B cell (primary cell): ENCODE data around the gene NT5C. TPM values are rescaled to one million over a fixed set of nuclear protein-coding genes. Genes with fewer than 3 reads are reported as not detected.
A peak's percentile ranks its signal among the peaks of the same experiment; 100 is the strongest.

ENCODE experiments used
- ATAC-seq: fragments of 200-7000 bp; cut with Tn5 transposase; one replicate; pipeline ENCODE4 v1.10.0; 2021; ENCODE audit warnings: low read depth, mild to moderate bottlenecking, moderate number of reproducible peaks, moderate library complexity
- CTCF ChIA-PET: fragments of 350-600 bp; sonication (Branson Sonifier 250); formaldehyde crosslinking; loops from one replicate; lab custom pipeline; 2021; ENCODE audit warnings: antibody characterized with exemption, inconsistent platforms; lab: Charles Lee
- POLR2A ChIA-PET: fragments of 350-600 bp; sonication (Branson Sonifier 250); formaldehyde crosslinking; loops from one replicate; lab custom pipeline; 2021; ENCODE audit warnings: antibody characterized with exemption; lab: Charles Lee
- DNase-seq: peaks from one replicate; pipeline ENCODE4 v3.0.0; 2013
- H2AFZ ChIP-seq: 2 replicates; pipeline ENCODE4 v1.6.1; 2012; ENCODE audit warnings: mild to moderate bottlenecking, low read depth, low read length; ENCODE audit not compliant: insufficient read depth, poor library complexity, severe bottlenecking
- H3K27ac ChIP-seq, 2 donors: 1 replicate in 1 of 2; 2 replicates in 1 of 2; pipeline ENCODE4 v1.5.1; 2012 to 2013; ENCODE audit warnings: low read length in 2 of 2, mild to moderate bottlenecking in 2 of 2, moderate library complexity in 1 of 2
- H3K27me3 ChIP-seq, 4 experiments: fragments of 200-600 bp in 1 of 4; sonication (generic) in 1 of 4; replicated peaks in 1 of 4; 1 replicate in 2 of 4; 2 replicates in 2 of 4; pipeline versions ENCODE4 v1.6.1 to v1.7.0; 2013 to 2016; ENCODE audit warnings: low read length in 3 of 4, mild to moderate bottlenecking in 2 of 4, mixed read lengths in 1 of 4, moderate library complexity in 1 of 4; ENCODE audit not compliant: insufficient read depth in 4 of 4, control insufficient read depth in 3 of 4; ENCODE audit errors: control extremely low read depth in 1 of 4
- H3K36me3 ChIP-seq, 2 experiments: replicated peaks in 1 of 2; 1 replicate in 1 of 2; 2 replicates in 1 of 2; pipeline versions ENCODE4 v1.6.1 to v1.7.1; 2013; ENCODE audit warnings: low read length in 1 of 2; ENCODE audit not compliant: insufficient read depth in 2 of 2, control insufficient read depth in 1 of 2; ENCODE audit errors: control extremely low read depth in 1 of 2, extremely low read depth in 1 of 2
- H3K4me1 ChIP-seq, 2 donors: fragments of 200-600 bp in 1 of 2; sonication (generic) in 1 of 2; 1 replicate in 1 of 2; 2 replicates in 1 of 2; pipeline versions ENCODE4 v1.5.1 to v1.6.1; 2013 to 2017; ENCODE audit warnings: low read length in 2 of 2; ENCODE audit not compliant: control insufficient read depth in 2 of 2, insufficient read depth in 2 of 2
- H3K4me2 ChIP-seq: replicated peaks from 2 replicates; pipeline ENCODE3; 2012; ENCODE audit warnings: mild to moderate bottlenecking, low read depth, low read length; ENCODE audit not compliant: poor library complexity, severe bottlenecking
- H3K4me3 ChIP-seq, 5 experiments: fragments of 200-600 bp in 1 of 5; sonication (generic) in 1 of 5; 1 replicate in 3 of 5; 2 replicates in 2 of 5; pipeline versions ENCODE4 v1.5.1 to v1.7.0; 2011 to 2016; ENCODE audit warnings: low read length in 4 of 5, mild to moderate bottlenecking in 4 of 5, low read depth in 2 of 5, control low read depth in 1 of 5, moderate library complexity in 1 of 5; ENCODE audit not compliant: insufficient read depth in 1 of 5; ENCODE audit errors: control extremely low read depth in 1 of 5, extremely low read depth in 1 of 5
- H3K79me2 ChIP-seq: fragments of 200-600 bp; sonication (generic); one replicate; pipeline ENCODE4 v1.6.0; 2016; ENCODE audit warnings: low read length; ENCODE audit not compliant: control insufficient read depth, insufficient read depth
- H3K9ac ChIP-seq: fragments of 200-600 bp; sonication (generic); 2 replicates; pipeline ENCODE4 v1.6.1; 2017; ENCODE audit warnings: mild to moderate bottlenecking, low read length, moderate library complexity
- H3K9me3 ChIP-seq, 3 donors: one replicate each; pipeline versions ENCODE4 v1.6.1 to v1.7.1; 2013; ENCODE audit warnings: low read length in 2 of 3; ENCODE audit not compliant: control insufficient read depth in 2 of 3, insufficient read depth in 1 of 3; ENCODE audit errors: control extremely low read depth in 1 of 3
- H4K20me1 ChIP-seq: 2 replicates; pipeline ENCODE4 v1.6.0; 2012; ENCODE audit warnings: mild to moderate bottlenecking, low read length; ENCODE audit not compliant: insufficient read depth, control insufficient read depth, poor library complexity, severe bottlenecking
- H3K27ac Mint-ChIP-seq: one replicate; pipeline ENCODE4 v1.8.0; 2021; ENCODE audit warnings: mixed read lengths
- H3K27me3 Mint-ChIP-seq: one replicate; pipeline ENCODE4 v1.8.0; 2021; ENCODE audit warnings: mixed read lengths
- H3K4me1 Mint-ChIP-seq: one replicate; pipeline ENCODE4 v1.8.0; 2021; ENCODE audit warnings: mixed read lengths
- H3K4me3 Mint-ChIP-seq: one replicate; pipeline ENCODE4 v1.8.0; 2021; ENCODE audit warnings: mixed read lengths
- H3K9me3 Mint-ChIP-seq: one replicate; pipeline ENCODE4 v1.8.0; 2022; ENCODE audit warnings: mixed read lengths; ENCODE audit not compliant: insufficient read depth
- EZH2 ChIP-seq: IDR thresholded peaks from 2 replicates; pipeline ENCODE4 v1.6.1; 2012; ENCODE audit warnings: borderline replicate concordance, low read depth, mild to moderate bottlenecking, moderate library complexity, low read length; ENCODE audit not compliant: insufficient read depth, poor library complexity, severe bottlenecking
- whole genome bisulfite sequencing: methylation state at CpG from one replicate; pipeline ENCODE4 v1.1.5; 2013; ENCODE audit warnings: missing lambda C conversion rate; ENCODE audit not compliant: insufficient coverage; 5-methylcytosine and 5-hydroxymethylcytosine counted together
- intact Hi-C: fragments of 100-400 bp; cut with micrococcal nuclease; formaldehyde crosslinking; loops from one replicate; pipeline ENCODE4 v1.10.0; 2022
- polyA plus RNA-seq: library from polyadenylated mRNA; depleted of rRNA; stranded (reverse); fragments of >200 nt; gene quantifications from 2 replicates; pipeline ENCODE4 v1.2.3, GENCODE V29; 2012
- total RNA-seq, 2 donors: library from RNA; stranded (reverse); fragments of 120-200 nt in 1 of 2; gene quantifications; 1 replicate in 1 of 2; 2 replicates in 1 of 2; pipeline versions ENCODE4 v1.2.3 to v1.2.4, GENCODE V29; 2013 to 2022
- TF ChIP-seq, protein P1 (sequence below): fragments of 200-600 bp; IDR thresholded peaks from one replicate; pipeline ENCODE4 v1.8.0; 2022; ENCODE audit warnings: antibody characterized with exemption, mild to moderate bottlenecking

The NT5C gene
- total and polyA plus RNA-seq, 2 donors (not counting 1 experiment from before 2014, with no cell fraction given) = 98.9 to 184 TPM

DNA sequence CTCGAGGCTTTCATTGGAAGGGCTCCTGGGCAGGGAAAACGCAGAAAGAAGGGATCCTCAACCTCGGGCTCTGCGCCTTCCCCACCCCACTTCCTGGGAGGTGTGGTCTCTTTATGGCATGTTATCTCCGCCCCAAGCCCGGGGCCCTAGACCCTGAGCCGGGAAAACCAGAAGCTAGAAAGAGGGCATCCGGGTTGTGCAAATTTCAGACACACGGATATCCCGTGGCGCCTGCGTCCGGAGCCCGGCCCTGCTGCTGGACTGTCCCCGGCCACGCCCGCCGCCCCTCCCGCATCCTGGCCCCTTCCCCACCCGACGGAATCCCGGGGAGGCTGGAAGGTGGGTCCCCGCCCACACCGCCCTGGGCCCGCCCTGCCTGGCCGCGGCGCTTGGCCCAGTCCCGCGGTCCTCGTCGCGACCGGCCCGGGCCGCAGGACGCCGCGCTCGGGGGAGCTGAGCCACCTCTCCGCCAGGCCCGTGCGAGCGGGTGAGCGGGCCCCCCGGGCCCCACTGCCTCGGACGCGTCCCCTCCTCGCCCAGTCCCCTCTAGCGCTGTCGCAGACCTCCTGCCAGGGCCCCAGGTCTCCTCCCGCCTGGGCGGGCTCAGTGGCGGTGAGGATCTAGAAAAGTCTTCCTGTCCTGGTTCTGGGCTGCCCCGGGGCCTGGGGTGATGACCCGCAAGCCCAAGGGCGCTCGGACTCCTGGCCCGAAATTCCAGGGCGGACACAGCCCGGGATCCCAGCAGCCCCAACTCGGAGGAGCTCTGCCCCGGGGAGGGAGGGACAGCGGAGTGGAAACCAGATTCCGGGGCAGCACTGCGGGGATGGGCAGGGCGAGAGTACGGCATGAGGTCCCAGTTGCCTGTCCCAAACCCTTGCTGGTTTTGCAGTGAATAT, 43.7 kb downstream of the NT5C start, which contains the start of gene SLC16A5:
TSS of gene SLC16A5 (plus strand) at position 397 of the 896 bp plus-strand sequence. CDS start 5,683 bp downstream, outside the sequence.
- Histone ChIP-seq H3K36me3 (no peaks in the 10 kb centered on the region), H3K27ac (peak within 1 kb of the TSS; percentile 5 to 70), H3K9me3 (no peaks in the 10 kb centered on the region), H3K9ac (peak within 1 kb of the TSS; percentile 80), H3K4me1 (peaks cover 11 to 19% of the 10 kb centered on the region in 2 donors), H3K4me2 (peak within 1 kb of the TSS; percentile 98), H2AFZ (peak within 1 kb of the TSS; percentile 85), H4K20me1 (no peaks in the 10 kb centered on the region), H3K79me2 (no peaks in the 10 kb centered on the region), H3K4me3 (peak within 1 kb of the TSS in 4 of 5 experiments; percentile 53 to 76 (median 60)), H3K27me3 (peaks cover 0 to 7% (median 0%) of the 10 kb centered on the region in 4 experiments)
- TF ChIP-seq EZH2 = no peak
- TF ChIP-seq, protein P1, sequence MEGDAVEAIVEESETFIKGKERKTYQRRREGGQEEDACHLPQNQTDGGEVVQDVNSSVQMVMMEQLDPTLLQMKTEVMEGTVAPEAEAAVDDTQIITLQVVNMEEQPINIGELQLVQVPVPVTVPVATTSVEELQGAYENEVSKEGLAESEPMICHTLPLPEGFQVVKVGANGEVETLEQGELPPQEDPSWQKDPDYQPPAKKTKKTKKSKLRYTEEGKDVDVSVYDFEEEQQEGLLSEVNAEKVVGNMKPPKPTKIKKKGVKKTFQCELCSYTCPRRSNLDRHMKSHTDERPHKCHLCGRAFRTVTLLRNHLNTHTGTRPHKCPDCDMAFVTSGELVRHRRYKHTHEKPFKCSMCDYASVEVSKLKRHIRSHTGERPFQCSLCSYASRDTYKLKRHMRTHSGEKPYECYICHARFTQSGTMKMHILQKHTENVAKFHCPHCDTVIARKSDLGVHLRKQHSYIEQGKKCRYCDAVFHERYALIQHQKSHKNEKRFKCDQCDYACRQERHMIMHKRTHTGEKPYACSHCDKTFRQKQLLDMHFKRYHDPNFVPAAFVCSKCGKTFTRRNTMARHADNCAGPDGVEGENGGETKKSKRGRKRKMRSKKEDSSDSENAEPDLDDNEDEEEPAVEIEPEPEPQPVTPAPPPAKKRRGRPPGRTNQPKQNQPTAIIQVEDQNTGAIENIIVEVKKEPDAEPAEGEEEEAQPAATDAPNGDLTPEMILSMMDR = no peak
- POLR2A ChIA-PET = interaction anchor here (0.6 to 1.2 kb wide), 4 partner anchors 10 to 769 kb away, joined by 3 to 5 read pairs (median 4); no protein-coding TSS in a partner anchor
- no peaks in the 10 kb centered on the region for H3K9me3 Mint-ChIP-seq
- ATAC-seq (peak; percentile 78), DNase-seq (peak; percentile 57)
- H3K4me1 Mint-ChIP-seq = peaks cover 16% of the 10 kb centered on the region
- H3K27ac Mint-ChIP-seq = peak within 1 kb of the TSS; percentile 76
- intact Hi-C loops = no loop called here
- peak within 1 kb of the TSS; percentile 83 for H3K4me3 Mint-ChIP-seq
- peaks cover 4% of the 10 kb centered on the region for H3K27me3 Mint-ChIP-seq
- WGBS = 2% methylated on average over 66 of the region's 69 CpGs
- CTCF ChIA-PET = interaction anchor here (1.1 to 2.9 kb wide), 4 partner anchors 17 to 76 kb away, joined by 3 to 9 read pairs (median 5); partner anchors contain the start of gene MRPL58
